LNCAP (cell line): ENCODE data around the gene SPNS2.

ENCODE experiments used
- CTCF ChIP-seq: fragments of 450-650 bp; IDR thresholded peaks from 2 replicates; pipeline ENCODE4 v1.5.1; 2017; ENCODE audit warnings: mild to moderate bottlenecking

Gene SPNS2

GRCh38 chr17:4482338-4483011 lies 16.2 kb upstream of the SPNS2 start:
- no peak for TF ChIP-seq CTCF

- TF ChIP-seq CTCF = no peak
These were observed 15.5 kb upstream of the SPNS2 start for GRCh38 chr17:4483012-4483840.

- no peak for TF ChIP-seq CTCF
These were observed 12.7 kb upstream of the SPNS2 start for GRCh38 chr17:4485676-4486646.

- no peak for TF ChIP-seq CTCF
These were observed 11.4 kb upstream of the SPNS2 start for GRCh38 chr17:4487296-4487695.

- TF ChIP-seq CTCF = no peak
These were observed 10.6 kb upstream of the SPNS2 start for GRCh38 chr17:4487820-4488716.

GRCh38 chr17:4488989-4489595 lies 9.6 kb upstream of the SPNS2 start:
- TF ChIP-seq CTCF = no peak
